Vagina (tissue), 2 donors: ENCODE measurements around the gene MOB4.

Experiments
- POLR2AphosphoS5 ChIP-seq, 2 donors: sonication (generic); formaldehyde crosslinking; IDR thresholded peaks; one replicate each; pipeline ENCODE4 v1.9.0; 2017; ENCODE audit warnings: antibody characterized with exemption in 2 of 2, mild to moderate bottlenecking in 2 of 2, low read depth in 1 of 2; ENCODE audit not compliant: insufficient read depth in 1 of 2
- TF ChIP-seq, protein P1 (sequence below), 3 experiments: fragments of 450-650 bp in 2 of 3; fragments of 200-600 bp in 1 of 3; sonication (generic) in 1 of 3; IDR thresholded peaks; one replicate each; pipeline ENCODE4 v1.5.1; 2017 to 2019; ENCODE audit warnings: antibody characterized with exemption in 3 of 3, mild to moderate bottlenecking in 2 of 3, moderate library complexity in 2 of 3

DNA sequence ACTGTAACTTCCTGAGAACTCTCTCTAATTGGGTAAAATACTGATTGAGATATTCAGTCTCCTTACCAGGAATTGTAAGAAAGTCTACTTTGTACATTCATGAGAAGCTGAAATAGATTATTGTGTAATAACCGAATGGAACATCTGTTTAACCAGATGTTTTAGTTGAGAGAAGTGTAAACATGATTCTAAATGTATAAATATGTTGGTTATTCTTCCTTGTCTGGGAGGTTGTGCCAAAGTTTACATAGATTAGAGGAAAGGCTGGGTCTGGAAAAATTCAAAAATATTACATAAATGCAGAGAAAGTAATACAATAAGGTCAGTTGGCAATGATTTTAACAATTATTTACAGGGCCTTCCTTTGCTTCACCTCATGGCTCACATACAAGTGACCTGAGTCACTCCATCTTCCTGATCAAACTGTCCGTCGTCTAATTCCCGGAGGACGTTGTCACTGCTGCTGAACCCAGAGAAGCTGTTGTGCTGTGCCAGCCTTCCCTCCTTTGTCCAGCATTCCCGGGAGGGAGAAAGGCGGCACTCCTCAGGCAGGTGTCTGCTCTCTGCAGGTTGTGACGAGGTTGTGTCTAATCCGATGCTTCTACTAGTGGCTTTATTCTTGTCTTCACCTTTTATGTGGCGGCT lies 55.9 kb downstream of the MOB4 start:
- TF ChIP-seq, protein P1, sequence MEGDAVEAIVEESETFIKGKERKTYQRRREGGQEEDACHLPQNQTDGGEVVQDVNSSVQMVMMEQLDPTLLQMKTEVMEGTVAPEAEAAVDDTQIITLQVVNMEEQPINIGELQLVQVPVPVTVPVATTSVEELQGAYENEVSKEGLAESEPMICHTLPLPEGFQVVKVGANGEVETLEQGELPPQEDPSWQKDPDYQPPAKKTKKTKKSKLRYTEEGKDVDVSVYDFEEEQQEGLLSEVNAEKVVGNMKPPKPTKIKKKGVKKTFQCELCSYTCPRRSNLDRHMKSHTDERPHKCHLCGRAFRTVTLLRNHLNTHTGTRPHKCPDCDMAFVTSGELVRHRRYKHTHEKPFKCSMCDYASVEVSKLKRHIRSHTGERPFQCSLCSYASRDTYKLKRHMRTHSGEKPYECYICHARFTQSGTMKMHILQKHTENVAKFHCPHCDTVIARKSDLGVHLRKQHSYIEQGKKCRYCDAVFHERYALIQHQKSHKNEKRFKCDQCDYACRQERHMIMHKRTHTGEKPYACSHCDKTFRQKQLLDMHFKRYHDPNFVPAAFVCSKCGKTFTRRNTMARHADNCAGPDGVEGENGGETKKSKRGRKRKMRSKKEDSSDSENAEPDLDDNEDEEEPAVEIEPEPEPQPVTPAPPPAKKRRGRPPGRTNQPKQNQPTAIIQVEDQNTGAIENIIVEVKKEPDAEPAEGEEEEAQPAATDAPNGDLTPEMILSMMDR (IDR thresholded peaks at IDR 0.05), result no peak
- TF ChIP-seq POLR2AphosphoS5 (IDR thresholded peaks at IDR 0.05; ENCODE audit: insufficient read depth in 1 of 2, low read depth in 1 of 2), result no peak
